Lower leg skin (tissue), 4 donors: Measurements from ENCODE around the gene IVL. TPM values are rescaled to one million over a fixed set of nuclear protein-coding genes. Genes with fewer than 3 reads are reported as not detected.
A peak's percentile ranks its signal among the peaks of the same experiment; 100 is the strongest.

Experiments used
- DNase-seq, 2 donors: peaks; one replicate each; pipeline ENCODE4 v3.0.0-alpha.2; 2019; ENCODE audit warnings: low spot score in 2 of 2
- H3K4me3 ChIP-seq: fragments of 200-600 bp; sonication (generic); 2 replicates; pipeline ENCODE4 v1.5.1; 2017; ENCODE audit warnings: mild to moderate bottlenecking, low read depth; ENCODE audit not compliant: poor library complexity, severe bottlenecking
- POLR2A ChIP-seq, 2 donors: fragments of 450-650 bp; IDR thresholded peaks; one replicate each; pipeline ENCODE4 v1.6.1; 2016 to 2017; ENCODE audit warnings: antibody characterized with exemption in 2 of 2, mild to moderate bottlenecking in 1 of 2, moderate library complexity in 1 of 2
- WGBS, 2 donors: methylation state at CpG; one replicate each; pipeline ENCODE4 v1.1.5; 2018; 5-methylcytosine and 5-hydroxymethylcytosine counted together
- intact Hi-C: fragments of 100-400 bp; cut with DNase I; formaldehyde crosslinking; loops from one replicate; pipeline ENCODE4 v1.15.0; 2023; ENCODE audit warnings: low total_unique reads
- total RNA-seq, 4 donors: library from RNA; depleted of rRNA; stranded (reverse); fragments of >200 nt; gene quantifications; one replicate each; pipeline ENCODE4 v1.1.0, GENCODE V29; 2016
- TF ChIP-seq, protein P1 (sequence below), 3 donors: fragments of 450-650 bp; IDR thresholded peaks; one replicate each; pipeline ENCODE4 v1.5.1; 2016; ENCODE audit warnings: antibody characterized with exemption in 3 of 3, mild to moderate bottlenecking in 3 of 3, moderate library complexity in 2 of 3

The IVL gene
- total RNA-seq, 4 donors from 2014 or later: 162 to 322 (median 207) TPM

DNA sequence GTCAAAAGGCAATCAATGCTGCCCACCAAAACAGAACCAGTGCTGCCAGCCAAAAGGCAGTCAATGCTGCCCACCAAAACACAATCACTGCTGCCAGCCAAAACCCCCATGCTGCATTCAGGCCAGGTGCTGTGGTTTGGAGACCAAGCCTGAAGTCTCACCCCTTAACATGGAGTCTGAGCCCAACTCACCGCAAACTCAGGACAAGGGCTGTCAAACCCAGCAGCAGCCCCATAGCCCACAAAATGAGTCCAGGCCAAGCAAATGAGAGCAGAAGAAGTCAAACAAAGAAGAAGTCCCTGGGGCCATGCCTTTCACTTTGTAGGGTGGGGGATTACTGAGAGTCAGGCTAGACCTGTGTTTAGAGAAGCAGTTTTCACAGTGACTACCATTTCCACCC lies 23.8 kb upstream of the IVL start:
- H3K4me3 ChIP-seq: no peak overlapping the region
- DNase-seq: no peak
- no peak for TF ChIP-seq POLR2A (IDR thresholded peaks at IDR 0.05)
- TF ChIP-seq, protein P1, sequence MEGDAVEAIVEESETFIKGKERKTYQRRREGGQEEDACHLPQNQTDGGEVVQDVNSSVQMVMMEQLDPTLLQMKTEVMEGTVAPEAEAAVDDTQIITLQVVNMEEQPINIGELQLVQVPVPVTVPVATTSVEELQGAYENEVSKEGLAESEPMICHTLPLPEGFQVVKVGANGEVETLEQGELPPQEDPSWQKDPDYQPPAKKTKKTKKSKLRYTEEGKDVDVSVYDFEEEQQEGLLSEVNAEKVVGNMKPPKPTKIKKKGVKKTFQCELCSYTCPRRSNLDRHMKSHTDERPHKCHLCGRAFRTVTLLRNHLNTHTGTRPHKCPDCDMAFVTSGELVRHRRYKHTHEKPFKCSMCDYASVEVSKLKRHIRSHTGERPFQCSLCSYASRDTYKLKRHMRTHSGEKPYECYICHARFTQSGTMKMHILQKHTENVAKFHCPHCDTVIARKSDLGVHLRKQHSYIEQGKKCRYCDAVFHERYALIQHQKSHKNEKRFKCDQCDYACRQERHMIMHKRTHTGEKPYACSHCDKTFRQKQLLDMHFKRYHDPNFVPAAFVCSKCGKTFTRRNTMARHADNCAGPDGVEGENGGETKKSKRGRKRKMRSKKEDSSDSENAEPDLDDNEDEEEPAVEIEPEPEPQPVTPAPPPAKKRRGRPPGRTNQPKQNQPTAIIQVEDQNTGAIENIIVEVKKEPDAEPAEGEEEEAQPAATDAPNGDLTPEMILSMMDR (IDR thresholded peaks at IDR 0.05): no peak
- WGBS, 2 donors: 73 to 93% methylated on average over 1 of the region's 1 CpG
- intact Hi-C loops: no loop called here

DNA sequence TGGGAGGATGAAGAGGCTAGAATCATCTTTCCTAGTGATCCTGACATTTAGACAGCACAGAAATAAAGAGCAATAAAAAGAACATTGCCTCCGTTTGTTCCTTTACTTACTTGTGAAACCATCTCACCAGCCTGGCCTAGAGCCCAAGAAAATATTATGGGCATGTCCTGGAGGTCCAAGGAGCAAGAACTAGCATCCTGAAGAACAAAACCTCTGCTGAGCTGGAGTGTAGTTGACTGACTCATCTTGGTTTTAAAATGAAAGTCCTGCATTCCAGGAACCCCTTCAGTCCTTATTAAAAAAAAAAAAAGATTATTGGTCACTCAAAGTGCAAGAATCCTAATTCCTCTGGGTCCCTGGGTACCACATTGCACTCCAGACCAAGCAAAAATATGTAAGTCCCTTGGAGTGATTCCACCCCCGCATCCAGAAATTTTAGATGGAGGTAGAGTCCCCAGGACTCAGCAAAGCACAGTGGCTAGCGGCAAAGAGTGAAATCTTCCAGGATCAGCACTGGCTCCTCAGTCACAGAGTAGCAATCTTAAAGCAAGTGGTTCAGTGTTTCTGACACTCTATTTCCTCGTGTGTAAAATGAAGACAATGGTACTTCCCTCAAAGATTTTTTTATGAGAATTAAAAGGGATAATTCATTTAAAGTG lies 23.3 kb upstream of the IVL start:
- intact Hi-C loops: no loop called here
- no peak overlapping the region for H3K4me3 ChIP-seq
- no peak for TF ChIP-seq POLR2A (IDR thresholded peaks at IDR 0.05)
- TF ChIP-seq, protein P1 (IDR thresholded peaks at IDR 0.05): no peak
- WGBS, 2 donors: 64 to 73% methylated on average over 4 of the region's 4 CpGs
- peak in 1 of 2 donors; percentile 50 for DNase-seq

DNA sequence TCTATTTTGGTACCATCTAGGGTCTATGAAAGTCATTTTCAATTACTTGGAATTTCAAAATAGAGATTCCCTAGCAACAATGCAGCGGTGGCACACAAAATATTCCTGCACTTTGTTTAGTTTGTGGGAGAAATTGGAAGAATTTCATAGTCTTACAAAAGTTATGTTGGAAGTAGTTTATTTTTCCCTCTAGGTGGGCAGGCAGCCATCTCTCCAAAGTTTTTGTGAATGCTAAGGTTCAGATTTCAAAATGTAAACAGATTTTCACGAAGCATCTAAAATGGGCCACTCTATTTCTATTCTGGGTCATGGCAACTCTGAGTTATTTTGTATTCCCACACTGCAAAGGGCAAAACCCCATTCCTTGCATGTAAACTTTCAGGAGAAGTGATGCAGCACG lies 22.3 kb upstream of the IVL start:
- no peak for TF ChIP-seq POLR2A (IDR thresholded peaks at IDR 0.05)
- TF ChIP-seq, protein P1 (IDR thresholded peaks at IDR 0.05): no peak
- intact Hi-C loops: no loop called here
- WGBS, 2 donors: 34 to 45% methylated on average over 3 of the region's 3 CpGs
- H3K4me3 ChIP-seq: no peak overlapping the region
- DNase-seq: no peak

DNA sequence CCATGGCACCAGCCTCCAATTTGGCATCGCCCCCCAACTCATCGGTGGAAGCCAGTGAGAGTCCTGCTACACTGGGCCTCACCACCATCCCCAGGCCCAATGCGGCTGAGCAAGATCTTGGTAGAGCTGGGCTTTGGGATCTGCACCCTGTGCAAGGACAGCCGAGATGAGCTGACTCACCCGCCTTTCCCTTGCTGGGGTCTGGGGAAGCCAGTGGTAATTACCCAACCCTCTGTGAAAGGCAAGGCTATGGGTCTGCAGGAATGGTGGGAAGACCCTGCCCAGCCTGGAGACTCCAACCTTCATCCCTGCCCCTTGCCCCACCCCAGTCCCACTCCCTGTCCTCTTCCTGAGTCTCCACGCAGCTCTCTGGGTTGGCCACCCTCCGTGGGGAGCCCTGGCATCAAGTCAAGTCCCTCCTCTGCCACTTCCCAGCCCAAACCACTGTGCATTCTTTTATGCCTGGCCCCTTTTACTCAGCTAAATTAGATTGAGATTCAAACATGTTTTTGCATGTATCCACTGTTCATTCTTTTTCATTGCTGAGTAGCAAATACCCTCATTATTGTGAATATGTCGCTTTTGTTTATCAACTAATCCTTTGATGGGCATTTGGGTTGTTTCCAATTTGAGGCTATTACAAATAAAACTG lies 21.5 kb upstream of the IVL start:
- intact Hi-C loops: no loop called here
- DNase-seq: no peak
- TF ChIP-seq, protein P1 (IDR thresholded peaks at IDR 0.05): no peak
- no peak for TF ChIP-seq POLR2A (IDR thresholded peaks at IDR 0.05)
- WGBS, 2 donors: 57 to 65% methylated on average over 8 of the region's 8 CpGs
- no peak overlapping the region for H3K4me3 ChIP-seq

DNA sequence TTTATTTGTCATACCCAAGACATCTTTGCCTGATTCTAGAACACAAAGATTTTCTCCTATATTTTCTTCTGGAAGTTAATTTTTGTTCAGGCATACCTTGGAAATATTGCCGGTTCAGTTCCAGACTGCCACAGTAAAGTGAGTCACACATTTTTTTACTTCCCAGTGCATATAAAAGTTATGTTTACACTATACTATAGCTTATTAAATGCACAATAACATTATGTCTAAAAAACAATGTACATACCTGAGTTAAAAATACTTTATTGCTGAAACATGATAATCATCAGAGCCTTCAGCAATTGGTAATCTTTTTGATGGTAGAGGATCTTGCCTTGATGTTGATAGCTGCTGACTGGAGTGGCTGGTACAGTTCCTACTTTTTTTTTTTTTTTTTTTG lies 20.2 kb upstream of the IVL start:
- TF ChIP-seq POLR2A (IDR thresholded peaks at IDR 0.05): no peak
- TF ChIP-seq, protein P1 (IDR thresholded peaks at IDR 0.05): no peak
- no peak overlapping the region for H3K4me3 ChIP-seq
- intact Hi-C loops: no loop called here
- DNase-seq: no peak
- WGBS, 2 donors: 56 to 83% methylated on average over 1 of the region's 1 CpG
